HG03571 (cell line): ENCODE results near the gene ARPC1B.

Source experiments
- ATAC-seq: cut with Tn5 transposase; IDR thresholded peaks from one replicate; pipeline ENCODE4 v1.9.1; 2021; ENCODE audit not compliant: unreplicated experiment

The ARPC1B gene

GRCh38 chr7:99440195-99440594 lies 65.7 kb downstream of the ARPC1B start:
- ATAC-seq = no peak
